K562 (cell line): ENCODE data around the gene PLXDC1. TPM values are rescaled to one million over a fixed set of nuclear protein-coding genes. Genes with fewer than 3 reads are reported as not detected.

Source experiments
- ATAC-seq: fragments of 200-7000 bp; cut with Tn5 transposase; 3 replicates; pipeline ENCODE4 v1.9.1; 2020; ENCODE audit warnings: moderate library complexity
- BruUV-seq: library from RNA; stranded (reverse); fragments of 400-500 nt; replicated peaks from 2 replicates; lab custom pipeline; 2021; lab: Mats Ljungman, UMichigan
- CTCF ChIA-PET: fragments of 300-600 bp; formaldehyde crosslinking; extraction: SDS; loops from one replicate; lab custom pipeline; 2021; ENCODE audit warnings: low intra/inter-chr PET ratio; lab: Yijun Ruan, JAX
- POLR2A ChIA-PET: fragments of 300-600, 350-650 bp; sonication (Branson Sonifier 250); formaldehyde crosslinking; extraction: SDS; loops from one replicate; lab custom pipeline; 2021; ENCODE audit warnings: antibody characterized with exemption, inconsistent platforms; lab: Yijun Ruan, JAX
- DNase-seq, 4 experiments: peaks; one replicate each; pipeline versions ENCODE4 v3.0.0 to v3.0.0-alpha.2; 2011 to 2018; ENCODE audit warnings: low spot score in 3 of 4, mixed read lengths in 3 of 4; ENCODE audit errors: extremely low read depth in 1 of 4
- FAIRE-seq: peaks from 2 replicates; lab custom pipeline; 2011; peaks lifted over from hg19 to GRCh38; lab: Jason Lieb, UNC
- H2AFZ ChIP-seq: 2 replicates; pipeline ENCODE4 v1.6.0; 2011; ENCODE audit warnings: low read depth, low read length, control low read depth, inconsistent platforms
- H3K27ac ChIP-seq: fragments of 200-600 bp; 3 replicates; pipeline ENCODE4 v1.8.0; 2011; ENCODE audit warnings: low read depth, mild to moderate bottlenecking, control low read depth, inconsistent platforms, low read length, moderate library complexity, mixed read lengths; ENCODE audit errors: extremely low read depth
- H3K27me3 ChIP-seq, 2 experiments: fragments of 300-600 bp in 1 of 2; 2 replicates in 1 of 2; 3 replicates in 1 of 2; pipeline versions ENCODE4 v1.6.0 to v1.8.0; 2011; ENCODE audit warnings: inconsistent platforms in 2 of 2, low read length in 2 of 2, mild to moderate bottlenecking in 1 of 2, mixed read lengths in 1 of 2, moderate library complexity in 1 of 2; ENCODE audit not compliant: control insufficient read depth in 2 of 2, insufficient read depth in 2 of 2
- H3K36me3 ChIP-seq: fragments of 300-600 bp; 3 replicates; pipeline ENCODE4 v1.8.0; 2011; ENCODE audit warnings: mild to moderate bottlenecking, low read length, inconsistent platforms; ENCODE audit not compliant: control insufficient read depth, insufficient read depth
- H3K4me1 ChIP-seq, 2 experiments: fragments of 200-600 bp in 1 of 2; replicated peaks in 1 of 2; 2 replicates in 1 of 2; 3 replicates in 1 of 2; pipeline versions ENCODE4 v1.5.1 to v1.8.0; 2011; ENCODE audit warnings: inconsistent platforms in 2 of 2, low read length in 2 of 2, mild to moderate bottlenecking in 1 of 2, mixed read lengths in 1 of 2, moderate library complexity in 1 of 2; ENCODE audit not compliant: control insufficient read depth in 2 of 2, insufficient read depth in 2 of 2
- H3K4me2 ChIP-seq: 2 replicates; pipeline ENCODE4 v1.6.1; 2011; ENCODE audit warnings: low read length, control low read depth, inconsistent platforms, mixed read lengths; ENCODE audit not compliant: insufficient read depth
- H3K4me3 ChIP-seq: fragments of 200-600 bp; sonication (generic), shearing (Covaris generic); 2 replicates; pipeline ENCODE4 v1.5.1; 2016; ENCODE audit warnings: control low read depth, inconsistent platforms
- H3K79me2 ChIP-seq: fragments of 200-600 bp; 3 replicates; pipeline ENCODE4 v1.8.0; 2011; ENCODE audit warnings: low read length, inconsistent platforms; ENCODE audit not compliant: control insufficient read depth, insufficient read depth
- H3K9ac ChIP-seq, 2 experiments: 2 replicates each; pipeline versions ENCODE4 v1.6.0 to v1.6.1; 2011; ENCODE audit warnings: low read depth in 2 of 2, low read length in 2 of 2, control low read depth in 1 of 2, inconsistent platforms in 1 of 2, mild to moderate bottlenecking in 1 of 2, mixed read lengths in 1 of 2; ENCODE audit not compliant: insufficient read depth in 1 of 2
- H3K9me1 ChIP-seq: one replicate; pipeline ENCODE4 v1.6.0; 2011; ENCODE audit warnings: inconsistent platforms, mild to moderate bottlenecking, low read length, moderate library complexity; ENCODE audit not compliant: control insufficient read depth, insufficient read depth
- H3K9me3 ChIP-seq: replicated peaks from 2 replicates; pipeline ENCODE4 v1.5.1; 2011; ENCODE audit warnings: low read depth, low read length, inconsistent platforms; ENCODE audit not compliant: control insufficient read depth, insufficient read depth
- H4K20me1 ChIP-seq: replicated peaks from 2 replicates; pipeline ENCODE4 v1.6.1; 2011; ENCODE audit warnings: low read length, inconsistent platforms, mixed read lengths; ENCODE audit not compliant: control insufficient read depth, insufficient read depth
- E2F3 ChIP-seq: fragments of 250-450 bp; sonication (Bioruptor Pico); IDR thresholded peaks from 2 replicates; pipeline ENCODE4 v1.4.0; 2020; ENCODE audit warnings: mild to moderate bottlenecking
- GTF2A2 ChIP-seq: IDR thresholded peaks from 2 replicates; pipeline ENCODE4 v1.6.1; 2016; ENCODE audit warnings: mild to moderate bottlenecking, missing genetic modification characterization, missing compliant biosample characterization
- RBM25 ChIP-seq: fragments of 200-400 bp; formaldehyde crosslinking; IDR thresholded peaks from 2 replicates; pipeline ENCODE4 v1.6.1; 2018; ENCODE audit warnings: low read length, low read depth, moderate library complexity; ENCODE audit not compliant: severe bottlenecking
- ZC3H8 ChIP-seq: fragments of 450-650 bp; IDR thresholded peaks from 2 replicates; pipeline ENCODE4 v1.6.1; 2017
- ZFP36 ChIP-seq: fragments of 150-350 bp; IDR thresholded peaks from 2 replicates; pipeline ENCODE4 v1.6.1; 2018; ENCODE audit warnings: low read length, low read depth; ENCODE audit not compliant: partially characterized antibody
- ZNF217 ChIP-seq: sonication (generic); formaldehyde crosslinking; IDR thresholded peaks from 2 replicates; pipeline ENCODE4 v1.8.0; 2022; ENCODE audit warnings: mild to moderate bottlenecking, missing genetic modification reagents
- ZNF263 ChIP-seq: sonication (generic); formaldehyde crosslinking; IDR thresholded peaks from 2 replicates; pipeline ENCODE4 v1.8.0; 2022; ENCODE audit warnings: mild to moderate bottlenecking, missing genetic modification reagents, borderline replicate concordance
- ZNF384 ChIP-seq: IDR thresholded peaks from 2 replicates; pipeline ENCODE4 v1.6.1; 2012; ENCODE audit warnings: low read depth, low read length, improper control_type of control experiment
- ZNF644 ChIP-seq: fragments of 200-800 bp; sonication (Bioruptor generic); IDR thresholded peaks from 2 replicates; pipeline ENCODE4 v1.6.1; 2016; ENCODE audit warnings: low read depth, missing genetic modification characterization, missing compliant biosample characterization
- ZNF780A ChIP-seq: fragments of 250-450 bp; sonication (Bioruptor Pico); IDR thresholded peaks from 2 replicates; pipeline ENCODE4 v1.5.0; 2021; ENCODE audit warnings: mild to moderate bottlenecking
- WGBS: fragments of 100-300 bp; shearing (Covaris generic); methylation state at CpG from one replicate; pipeline ENCODE4 v1.1.6; 2016; ENCODE audit warnings: low coverage, mixed read lengths; ENCODE audit not compliant: insufficient coverage; ENCODE audit errors: missing lambda C conversion rate; 5-methylcytosine and 5-hydroxymethylcytosine counted together
- in situ Hi-C: fragments of 300-500 bp; cut with MboI; formaldehyde crosslinking; loops from 4 replicates; pipeline ENCODE4 v1.15.0; 2018; ENCODE audit warnings: inconsistent platforms, mixed read lengths
- intact Hi-C: fragments of 100-400 bp; cut with micrococcal nuclease; formaldehyde crosslinking; loops from 2 replicates; pipeline ENCODE4 v1.14.2; 2022
- polyA plus RNA-seq, 8 experiments: library from polyadenylated mRNA; depleted of rRNA in 4 of 8; stranded (reverse) in 5 of 8; unstranded in 3 of 8; fragments of >200 nt; fragmentation: Nextera tagmentation in 2 of 8; fragmentation: Illumina TruSeq in 1 of 8; extraction: Ambion mirVana in 2 of 8; extraction: Trizol in 1 of 8; gene quantifications; 2 replicates each; pipeline versions ENCODE4 v1.2.1 to v1.2.3, GENCODE V29; 2011 to 2014; ENCODE audit warnings: inconsistent platforms in 1 of 8, missing spikeins in 1 of 8
- total RNA-seq, 7 experiments: library from RNA; depleted of rRNA in 6 of 7; stranded (reverse); fragments of >200 nt in 6 of 7; fragmentation: Illumina TruSeq in 2 of 7; extraction: Trizol in 2 of 7; gene quantifications; 2 replicates each; pipeline versions ENCODE4 v1.2.1 to v1.2.3, GENCODE V29; 2011 to 2021; ENCODE audit warnings: low replicate concordance in 1 of 7

Gene PLXDC1
- total and polyA plus RNA-seq, 9 of the 15 experiments (the other 6 are each of a cell fraction or from before 2014, with no cell fraction given) = not detected

DNA sequence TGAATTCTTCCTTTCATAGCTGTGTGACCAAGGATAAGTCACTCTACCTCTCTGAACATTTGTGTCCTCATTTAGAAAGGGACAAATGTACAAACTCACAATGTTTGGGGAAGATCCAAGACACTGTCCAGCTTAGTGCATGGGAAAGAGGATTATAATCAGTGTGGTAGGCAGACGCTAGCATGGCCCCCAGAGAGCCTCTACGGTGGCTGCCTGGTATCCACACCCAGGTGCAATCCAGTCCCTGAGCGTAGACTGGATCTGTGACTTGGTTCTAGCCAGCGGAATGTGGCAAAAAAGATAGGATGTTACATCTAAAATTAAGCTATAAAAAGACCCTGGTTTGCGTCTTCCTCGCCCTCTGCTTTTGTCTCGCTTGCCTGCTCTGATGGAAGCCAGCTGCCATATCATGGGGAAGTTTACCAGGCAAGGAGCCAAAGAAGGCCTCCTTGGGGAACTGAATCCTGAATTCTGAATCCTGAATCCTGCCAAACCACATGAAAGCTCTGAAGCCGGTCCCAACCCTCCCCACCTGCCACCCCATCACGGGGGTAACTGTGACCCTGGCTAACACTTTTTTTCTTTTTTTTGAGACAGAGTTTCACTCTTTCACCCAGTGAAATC lies 51.7 kb downstream of the PLXDC1 start:
- ChIA-PET POLR2A (interaction anchor here (1.2 kb wide), 1 partner anchor 10 kb away, joined by 5 read pairs; no protein-coding TSS in a partner anchor), CTCF (no interaction called here)
- H3K4me3 ChIP-seq = no peak overlapping the region
- no peaks in the 10 kb centered on the region for H3K36me3 ChIP-seq
- H3K27me3 ChIP-seq = peaks cover 35 to 60% of the 10 kb centered on the region in 2 experiments; a peak in 4 of 5 replicates
- peaks cover 7% of the 10 kb centered on the region; the same call in 1 of the 2 replicates for H4K20me1 ChIP-seq
- FAIRE-seq (no peak), ATAC-seq (no peak), DNase-seq (no peak)
- no peak overlapping the region for H2AFZ ChIP-seq
- H3K9me1 ChIP-seq = no peaks in the 10 kb centered on the region
- no peak overlapping the region; a peak in 1 of 4 replicates for H3K9ac ChIP-seq
- H3K4me1 ChIP-seq = peaks cover 0 to 4% of the 10 kb centered on the region in 2 experiments; a peak in 1 of 5 replicates
- H3K79me2 ChIP-seq = no peaks in the 10 kb centered on the region
- no peak overlapping the region for H3K4me2 ChIP-seq
- TF ChIP-seq ZFP36 (peak; percentile 38), RBM25 (peak; percentile 55), GTF2A2 (tag) (no peak)
- H3K27ac ChIP-seq = no peak overlapping the region
- 0 out of 2 replicates have a peak, but pooled peaks cover 3% of the 10 kb centered on the region for H3K9me3 ChIP-seq
- BruUV-seq = no TSS peak
- in situ Hi-C loops (no loop called here), intact Hi-C loops (no loop called here)
- 10% methylated on average over 9 of the region's 9 CpGs for WGBS

DNA sequence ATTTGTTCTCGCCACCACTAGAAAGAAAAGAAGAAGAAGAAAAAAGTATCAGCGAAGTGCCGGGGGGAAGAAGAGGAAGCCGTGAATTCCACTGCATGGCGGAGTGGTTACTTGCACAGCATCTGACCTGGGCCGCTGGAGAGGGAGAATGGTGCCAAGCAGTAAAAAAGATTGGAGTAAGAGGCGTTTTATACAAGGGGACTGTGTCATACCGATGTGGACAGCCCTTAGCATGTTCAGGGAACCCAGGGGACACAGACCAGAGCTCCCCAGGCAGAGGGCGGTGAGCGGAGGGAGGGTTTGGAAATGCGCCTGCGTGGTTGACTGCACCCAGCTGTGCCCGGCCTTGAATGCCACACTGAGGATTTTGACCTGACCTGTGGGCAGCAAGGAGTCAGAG lies 52.8 kb downstream of the PLXDC1 start:
- FAIRE-seq (no peak), ATAC-seq (no peak), DNase-seq (no peak)
- intact Hi-C loops (no loop called here), in situ Hi-C loops (no loop called here)
- H3K9me1 ChIP-seq = no peaks in the 10 kb centered on the region
- 0 out of 2 replicates have a peak, but pooled peaks cover 3% of the 10 kb centered on the region for H3K9me3 ChIP-seq
- H3K4me1 ChIP-seq = no peaks in the 10 kb centered on the region
- H2AFZ ChIP-seq = no peak overlapping the region
- BruUV-seq = no TSS peak
- H3K27me3 ChIP-seq = peaks cover 41 to 68% of the 10 kb centered on the region in 2 experiments
- 11% methylated on average over 12 of the region's 13 CpGs for WGBS
- no peak overlapping the region for H3K27ac ChIP-seq
- H4K20me1 ChIP-seq = no peaks in the 10 kb centered on the region; the same call in 1 of the 2 replicates
- no peak for TF ChIP-seq E2F3 (CRISPR knock-in tag)
- TF ChIP-seq ZNF217 (CRISPR knock-in tag) = no peak
- TF ChIP-seq ZNF384 = no peak
- TF ChIP-seq ZNF263 (CRISPR knock-in tag) = no peak
- TF ChIP-seq ZC3H8 = no peak
- no peak for TF ChIP-seq ZNF644 (tag)
- no peak for TF ChIP-seq ZNF780A (CRISPR knock-in tag)
- no peaks in the 10 kb centered on the region for H3K79me2 ChIP-seq
- no peaks in the 10 kb centered on the region for H3K36me3 ChIP-seq
- H3K4me2 ChIP-seq = no peak overlapping the region
- POLR2A ChIA-PET = no interaction called here
- H3K4me3 ChIP-seq = no peak overlapping the region
- CTCF ChIA-PET = no interaction called here
- H3K9ac ChIP-seq = no peak overlapping the region
